NCI-H1105 treated with DMSO at 0.1 percent for 48 hours (cell line): Measurements from ENCODE around the gene LRIT1.

Experiments
- DNase-seq: peaks from one replicate; lab custom pipeline; 2025; lab: John Stamatoyannopoulos, UW

Gene LRIT1

GRCh38 chr10:84214046-84214572 is 27.2 kb downstream of the LRIT1 start:
- no peak for DNase-seq

- no peak for DNase-seq
Measured at GRCh38 chr10:84213076-84213475, 28.3 kb downstream of the LRIT1 start.

- no peak for DNase-seq
Measured at GRCh38 chr10:84212014-84212413, 29.3 kb downstream of the LRIT1 start.

GRCh38 chr10:84211566-84211965 is 29.8 kb downstream of the LRIT1 start:
- no peak for DNase-seq

GRCh38 chr10:84208023-84208422 is 33.3 kb downstream of the LRIT1 start:
- no peak for DNase-seq

- no peak for DNase-seq
Measured at GRCh38 chr10:84205853-84206525, 35.4 kb downstream of the LRIT1 start.

- peak; percentile 27 for DNase-seq
Measured at GRCh38 chr10:84205049-84205852, 36.1 kb downstream of the LRIT1 start.

GRCh38 chr10:84204610-84205009 is 36.7 kb downstream of the LRIT1 start:
- DNase-seq = no peak

- DNase-seq = no peak
Measured at GRCh38 chr10:84204122-84204521, 37.2 kb downstream of the LRIT1 start.

GRCh38 chr10:84202349-84202748 is 39.0 kb downstream of the LRIT1 start:
- no peak for DNase-seq

- DNase-seq = no peak
Measured at GRCh38 chr10:84201682-84202081, 39.7 kb downstream of the LRIT1 start.

- no peak for DNase-seq
Measured at GRCh38 chr10:84201244-84201606, 40.1 kb downstream of the LRIT1 start.

- DNase-seq = no peak
Measured at GRCh38 chr10:84200537-84201243, 40.7 kb downstream of the LRIT1 start.

GRCh38 chr10:84198206-84198915 is 43.0 kb downstream of the LRIT1 start:
- DNase-seq = no peak

GRCh38 chr10:84197643-84198042 is 43.7 kb downstream of the LRIT1 start:
- DNase-seq = no peak

- DNase-seq = no peak
Measured at GRCh38 chr10:84196941-84197340, 44.4 kb downstream of the LRIT1 start.

GRCh38 chr10:84196083-84196482 is 45.3 kb downstream of the LRIT1 start:
- DNase-seq = peak; percentile 69

GRCh38 chr10:84195044-84195830 is 46.1 kb downstream of the LRIT1 start:
- DNase-seq = no peak

GRCh38 chr10:84194424-84195043 is 46.8 kb downstream of the LRIT1 start, which contains the start of gene CDHR1:
TSS of gene CDHR1 (plus strand) at chr10:84194537. CDS start at chr10:84194761, 224 bp downstream.
- peak; percentile 31 for DNase-seq

GRCh38 chr10:84193846-84194423 is 47.4 kb downstream of the LRIT1 start:
- no peak for DNase-seq
